ENCODE measurements around the gene C5orf58.

GRCh38 chr5:170254056-170254455 is 21.3 kb downstream of the C5orf58 start:
- TF ChIP-seq, protein P1, sequence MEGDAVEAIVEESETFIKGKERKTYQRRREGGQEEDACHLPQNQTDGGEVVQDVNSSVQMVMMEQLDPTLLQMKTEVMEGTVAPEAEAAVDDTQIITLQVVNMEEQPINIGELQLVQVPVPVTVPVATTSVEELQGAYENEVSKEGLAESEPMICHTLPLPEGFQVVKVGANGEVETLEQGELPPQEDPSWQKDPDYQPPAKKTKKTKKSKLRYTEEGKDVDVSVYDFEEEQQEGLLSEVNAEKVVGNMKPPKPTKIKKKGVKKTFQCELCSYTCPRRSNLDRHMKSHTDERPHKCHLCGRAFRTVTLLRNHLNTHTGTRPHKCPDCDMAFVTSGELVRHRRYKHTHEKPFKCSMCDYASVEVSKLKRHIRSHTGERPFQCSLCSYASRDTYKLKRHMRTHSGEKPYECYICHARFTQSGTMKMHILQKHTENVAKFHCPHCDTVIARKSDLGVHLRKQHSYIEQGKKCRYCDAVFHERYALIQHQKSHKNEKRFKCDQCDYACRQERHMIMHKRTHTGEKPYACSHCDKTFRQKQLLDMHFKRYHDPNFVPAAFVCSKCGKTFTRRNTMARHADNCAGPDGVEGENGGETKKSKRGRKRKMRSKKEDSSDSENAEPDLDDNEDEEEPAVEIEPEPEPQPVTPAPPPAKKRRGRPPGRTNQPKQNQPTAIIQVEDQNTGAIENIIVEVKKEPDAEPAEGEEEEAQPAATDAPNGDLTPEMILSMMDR (IDR thresholded peaks at IDR 0.05), result no peak
- no peak for TF ChIP-seq POLR2A (IDR thresholded peaks at IDR 0.05)
- TF ChIP-seq EP300 (IDR thresholded peaks at IDR 0.05), result no peak
